Naive B cell (primary cell): ENCODE data around the gene CACNA1B. TPM values are rescaled to one million over a fixed set of nuclear protein-coding genes. Genes with fewer than 3 reads are reported as not detected.

ENCODE experiments used
- ATAC-seq, 2 donors: fragments of 150-1000 bp; cut with Tn5 transposase; 2 replicates each; pipeline ENCODE4 v1.10.0; 2021; ENCODE audit warnings: low read depth in 2 of 2, mild to moderate bottlenecking in 2 of 2, moderate library complexity in 2 of 2
- DNase-seq: peaks from one replicate; pipeline ENCODE4 v3.0.0; 2022
- H3K27ac Mint-ChIP-seq, 6 donors: one replicate each; pipeline ENCODE4 v1.8.0; 2020 to 2022; ENCODE audit warnings: mild to moderate bottlenecking in 6 of 6, mixed read lengths in 6 of 6, moderate library complexity in 5 of 6, inconsistent platforms in 2 of 6
- H3K27me3 Mint-ChIP-seq, 3 donors: one replicate each; pipeline ENCODE4 v1.8.0; 2021 to 2022; ENCODE audit warnings: mixed read lengths in 3 of 3, mild to moderate bottlenecking in 1 of 3
- H3K36me3 Mint-ChIP-seq, 2 donors: one replicate each; pipeline ENCODE4 v1.8.0; 2020 to 2022; ENCODE audit warnings: mixed read lengths in 2 of 2, inconsistent platforms in 1 of 2, mild to moderate bottlenecking in 1 of 2
- H3K4me1 Mint-ChIP-seq, 3 donors: one replicate each; pipeline ENCODE4 v1.8.0; 2020 to 2022; ENCODE audit warnings: mixed read lengths in 3 of 3, inconsistent platforms in 1 of 3, mild to moderate bottlenecking in 1 of 3, moderate library complexity in 1 of 3
- H3K4me3 Mint-ChIP-seq, 8 donors: one replicate each; pipeline ENCODE4 v1.8.0; 2020 to 2022; ENCODE audit warnings: mild to moderate bottlenecking in 8 of 8, mixed read lengths in 8 of 8, moderate library complexity in 8 of 8, inconsistent platforms in 2 of 8
- H3K9me3 Mint-ChIP-seq, 7 donors: one replicate each; pipeline ENCODE4 v1.8.0; 2020 to 2022; ENCODE audit warnings: mixed read lengths in 7 of 7, mild to moderate bottlenecking in 5 of 7, inconsistent platforms in 2 of 7, moderate library complexity in 1 of 7
- polyA plus RNA-seq, 6 donors: library from polyadenylated mRNA; unstranded; fragments of 300-500 nt; fragmentation: Illumina TruSeq; gene quantifications; one replicate each; pipeline ENCODE4 v1.2.3, GENCODE V29; 2021; ENCODE audit warnings: low read depth in 6 of 6

The CACNA1B gene
- polyA plus RNA-seq, 6 donors from 2014 or later: not detected

- no peaks in the 10 kb centered on the region for H3K36me3 Mint-ChIP-seq
- no peak overlapping the region for H3K4me3 Mint-ChIP-seq
- H3K27ac Mint-ChIP-seq: no peak overlapping the region
- H3K9me3 Mint-ChIP-seq: peaks cover 0 to 1% (median 0%) of the 10 kb centered on the region in 7 donors
- peaks cover 6 to 61% (median 46%) of the 10 kb centered on the region in 3 donors for H3K27me3 Mint-ChIP-seq
- no peaks in the 10 kb centered on the region for H3K4me1 Mint-ChIP-seq
- no peak for DNase-seq
- no peak for ATAC-seq
Observed at GRCh38 chr9:138046641-138047301, 169.2 kb downstream of the CACNA1B start.

- Mint-ChIP-seq H3K27me3 (peaks cover 6 to 69% (median 47%) of the 10 kb centered on the region in 3 donors), H3K36me3 (no peaks in the 10 kb centered on the region), H3K9me3 (peaks cover 0 to 1% (median 0%) of the 10 kb centered on the region in 7 donors), H3K27ac (peak overlapping the region in 1 of 6 donors; percentile 78), H3K4me1 (no peaks in the 10 kb centered on the region), H3K4me3 (no peak overlapping the region)
- no peak for DNase-seq
- no peak for ATAC-seq
Observed at GRCh38 chr9:138047469-138048040, 170.0 kb downstream of the CACNA1B start.

- Mint-ChIP-seq H3K36me3 (no peaks in the 10 kb centered on the region), H3K9me3 (peaks cover 0 to 1% (median 0%) of the 10 kb centered on the region in 7 donors), H3K4me1 (no peaks in the 10 kb centered on the region), H3K4me3 (no peak overlapping the region), H3K27me3 (peaks cover 6 to 67% (median 41%) of the 10 kb centered on the region in 3 donors), H3K27ac (no peak overlapping the region)
- DNase-seq (no peak), ATAC-seq (no peak)
Observed at GRCh38 chr9:138048184-138048583, 170.6 kb downstream of the CACNA1B start.

GRCh38 chr9:138049085-138049778, 171.7 kb downstream of the CACNA1B start:
- Mint-ChIP-seq H3K27me3 (peaks cover 6 to 68% (median 45%) of the 10 kb centered on the region in 3 donors), H3K4me1 (peaks cover 0 to 3% (median 0%) of the 10 kb centered on the region in 3 donors), H3K9me3 (peaks cover 0 to 5% (median 0%) of the 10 kb centered on the region in 7 donors), H3K36me3 (no peaks in the 10 kb centered on the region), H3K27ac (no peak overlapping the region), H3K4me3 (no peak overlapping the region)
- DNase-seq (no peak), ATAC-seq (no peak)

GRCh38 chr9:138049779-138050471, 172.3 kb downstream of the CACNA1B start:
- DNase-seq: no peak
- peaks cover 0 to 3% (median 0%) of the 10 kb centered on the region in 3 donors for H3K4me1 Mint-ChIP-seq
- H3K9me3 Mint-ChIP-seq: peaks cover 0 to 5% (median 0%) of the 10 kb centered on the region in 7 donors

GRCh38 chr9:138050472-138051330, 173.1 kb downstream of the CACNA1B start:
- Mint-ChIP-seq H3K4me3 (no peak overlapping the region), H3K9me3 (peaks cover 0 to 5% (median 0%) of the 10 kb centered on the region in 7 donors), H3K27ac (no peak overlapping the region), H3K27me3 (peaks cover 10 to 54% (median 40%) of the 10 kb centered on the region in 3 donors), H3K36me3 (no peaks in the 10 kb centered on the region), H3K4me1 (peaks cover 0 to 3% (median 0%) of the 10 kb centered on the region in 3 donors)
- no peak for ATAC-seq
- no peak for DNase-seq

More at GRCh38 chr9:138049779-138050471, 172.3 kb downstream of the CACNA1B start:
- Mint-ChIP-seq H3K27me3 (peaks cover 10 to 62% (median 45%) of the 10 kb centered on the region in 3 donors), H3K36me3 (no peaks in the 10 kb centered on the region), H3K4me3 (no peak overlapping the region), H3K27ac (no peak overlapping the region)
- ATAC-seq: no peak

- peaks cover 13 to 56% (median 30%) of the 10 kb centered on the region in 3 donors for H3K27me3 Mint-ChIP-seq
- DNase-seq: no peak
- H3K36me3 Mint-ChIP-seq: no peaks in the 10 kb centered on the region
- peaks cover 0 to 5% (median 0%) of the 10 kb centered on the region in 7 donors for H3K9me3 Mint-ChIP-seq
- no peak overlapping the region for H3K27ac Mint-ChIP-seq
- H3K4me1 Mint-ChIP-seq: peaks cover 0 to 3% (median 0%) of the 10 kb centered on the region in 3 donors
- ATAC-seq: no peak
- H3K4me3 Mint-ChIP-seq: no peak overlapping the region
Observed at GRCh38 chr9:138051586-138052321, 174.2 kb downstream of the CACNA1B start.

- Mint-ChIP-seq H3K27me3 (peaks cover 13 to 56% (median 30%) of the 10 kb centered on the region in 3 donors), H3K4me3 (no peak overlapping the region), H3K36me3 (no peaks in the 10 kb centered on the region), H3K27ac (no peak overlapping the region), H3K9me3 (peaks cover 0 to 5% (median 0%) of the 10 kb centered on the region in 7 donors), H3K4me1 (peaks cover 0 to 3% (median 0%) of the 10 kb centered on the region in 3 donors)
- ATAC-seq: no peak
- no peak for DNase-seq
Observed at GRCh38 chr9:138052322-138052615, 174.7 kb downstream of the CACNA1B start.

GRCh38 chr9:138052635-138053320, 175.2 kb downstream of the CACNA1B start:
- ATAC-seq (no peak), DNase-seq (no peak)
- Mint-ChIP-seq H3K9me3 (peaks cover 0 to 5% (median 0%) of the 10 kb centered on the region in 7 donors), H3K27me3 (peaks cover 13 to 56% (median 30%) of the 10 kb centered on the region in 3 donors), H3K4me3 (no peak overlapping the region), H3K27ac (no peak overlapping the region), H3K4me1 (peaks cover 0 to 3% (median 0%) of the 10 kb centered on the region in 3 donors), H3K36me3 (no peaks in the 10 kb centered on the region)

GRCh38 chr9:138053321-138053868, 175.8 kb downstream of the CACNA1B start:
- ATAC-seq (no peak), DNase-seq (no peak)
- H3K4me3 Mint-ChIP-seq: no peak overlapping the region
- peaks cover 0 to 3% (median 0%) of the 10 kb centered on the region in 3 donors for H3K4me1 Mint-ChIP-seq
- H3K9me3 Mint-ChIP-seq: peaks cover 0 to 5% (median 0%) of the 10 kb centered on the region in 7 donors
- peak overlapping the region in 1 of 6 donors; percentile 68 for H3K27ac Mint-ChIP-seq
- peaks cover 13 to 56% (median 30%) of the 10 kb centered on the region in 3 donors for H3K27me3 Mint-ChIP-seq
- H3K36me3 Mint-ChIP-seq: no peaks in the 10 kb centered on the region

GRCh38 chr9:138053996-138054752, 176.6 kb downstream of the CACNA1B start:
- DNase-seq: no peak
- H3K27ac Mint-ChIP-seq: peak overlapping the region in 1 of 6 donors; percentile 46
- no peak overlapping the region for H3K4me3 Mint-ChIP-seq

More at GRCh38 chr9:138053996-138054752, 176.6 kb downstream of the CACNA1B start:
- ATAC-seq: no peak
- Mint-ChIP-seq H3K27me3 (peaks cover 13 to 49% (median 30%) of the 10 kb centered on the region in 3 donors), H3K4me1 (peaks cover 0 to 3% (median 0%) of the 10 kb centered on the region in 3 donors), H3K9me3 (peaks cover 0 to 5% (median 0%) of the 10 kb centered on the region in 7 donors), H3K36me3 (no peaks in the 10 kb centered on the region)
